HL-60 (cell line): ENCODE results near the gene XXYLT1.

Experiments
- GABPA ChIP-seq: IDR thresholded peaks from 2 replicates; pipeline ENCODE4 v1.6.1; 2012; ENCODE audit warnings: low read depth
- POLR2AphosphoS5 ChIP-seq: IDR thresholded peaks from 2 replicates; pipeline ENCODE4 v1.6.1; 2012; ENCODE audit warnings: low read depth
- REST ChIP-seq: IDR thresholded peaks from 2 replicates; pipeline ENCODE4 v1.6.1; 2012; ENCODE audit warnings: low read depth; ENCODE audit not compliant: insufficient replicate concordance
- TF ChIP-seq, protein P1 (sequence below): IDR thresholded peaks from one replicate; pipeline ENCODE4 v1.5.1; 2011; ENCODE audit warnings: low read length, control low read depth, inconsistent platforms; ENCODE audit not compliant: insufficient read depth

DNA sequence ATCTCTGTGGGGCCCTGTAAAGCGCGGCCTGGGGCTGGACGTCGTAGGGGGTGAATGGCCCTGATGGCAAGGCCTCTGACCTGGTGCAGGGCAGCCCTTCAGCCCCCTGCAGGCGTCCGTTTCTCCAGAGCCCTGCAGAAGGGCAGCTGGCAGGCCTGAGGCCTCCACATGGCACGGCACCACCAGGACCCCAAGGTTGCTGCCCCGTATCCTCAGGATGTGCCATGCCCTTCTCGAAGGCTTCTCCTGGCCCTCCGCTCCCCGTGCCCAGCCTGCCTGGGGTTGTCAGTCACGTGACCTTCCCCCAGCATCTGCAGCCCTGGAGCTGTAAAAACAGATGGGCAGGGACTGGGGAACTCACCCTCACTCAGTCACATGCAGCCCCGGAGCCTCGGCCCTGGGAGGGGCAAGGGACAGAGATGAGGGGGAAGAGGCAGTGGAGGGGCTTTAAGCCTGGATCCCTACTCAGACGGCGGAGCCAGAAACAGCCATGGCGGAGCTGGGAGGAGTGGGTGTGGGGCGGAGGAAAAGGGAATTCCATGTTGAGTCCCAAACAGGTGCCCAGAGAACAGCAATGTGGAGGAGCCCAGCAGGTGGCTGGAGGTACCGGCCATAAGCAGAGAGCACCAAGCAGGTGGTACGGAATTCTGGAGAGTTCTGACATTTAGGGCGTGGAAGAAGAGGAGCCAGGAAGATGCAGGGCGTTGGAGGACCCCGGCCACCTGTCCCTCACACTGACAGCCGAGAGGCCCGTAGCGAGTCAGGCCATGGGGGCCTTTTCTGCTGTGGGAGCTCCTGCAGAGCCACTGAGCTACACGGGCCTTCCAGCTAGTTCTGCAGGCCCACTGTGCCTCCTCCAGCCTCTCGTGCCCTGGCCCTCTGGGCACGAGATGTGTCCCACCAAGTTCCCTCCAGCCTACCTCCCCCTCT is 193.1 kb downstream of the XXYLT1 start:
- TF ChIP-seq REST (no peak), POLR2AphosphoS5 (no peak), GABPA (no peak)
- TF ChIP-seq, protein P1, sequence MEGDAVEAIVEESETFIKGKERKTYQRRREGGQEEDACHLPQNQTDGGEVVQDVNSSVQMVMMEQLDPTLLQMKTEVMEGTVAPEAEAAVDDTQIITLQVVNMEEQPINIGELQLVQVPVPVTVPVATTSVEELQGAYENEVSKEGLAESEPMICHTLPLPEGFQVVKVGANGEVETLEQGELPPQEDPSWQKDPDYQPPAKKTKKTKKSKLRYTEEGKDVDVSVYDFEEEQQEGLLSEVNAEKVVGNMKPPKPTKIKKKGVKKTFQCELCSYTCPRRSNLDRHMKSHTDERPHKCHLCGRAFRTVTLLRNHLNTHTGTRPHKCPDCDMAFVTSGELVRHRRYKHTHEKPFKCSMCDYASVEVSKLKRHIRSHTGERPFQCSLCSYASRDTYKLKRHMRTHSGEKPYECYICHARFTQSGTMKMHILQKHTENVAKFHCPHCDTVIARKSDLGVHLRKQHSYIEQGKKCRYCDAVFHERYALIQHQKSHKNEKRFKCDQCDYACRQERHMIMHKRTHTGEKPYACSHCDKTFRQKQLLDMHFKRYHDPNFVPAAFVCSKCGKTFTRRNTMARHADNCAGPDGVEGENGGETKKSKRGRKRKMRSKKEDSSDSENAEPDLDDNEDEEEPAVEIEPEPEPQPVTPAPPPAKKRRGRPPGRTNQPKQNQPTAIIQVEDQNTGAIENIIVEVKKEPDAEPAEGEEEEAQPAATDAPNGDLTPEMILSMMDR: no peak
